Nephron (organoid): ENCODE data around the gene TPK1.
A peak's percentile ranks its signal among the peaks of the same experiment; 100 is the strongest.

Experiments used
- H3K27ac Mint-ChIP-seq, 3 experiments: 2 replicates each; pipeline ENCODE4 v1.8.0; 2020; ENCODE audit warnings: mixed read lengths in 3 of 3, mild to moderate bottlenecking in 2 of 3, moderate library complexity in 1 of 3
- H3K27me3 Mint-ChIP-seq: 2 replicates; pipeline ENCODE4 v1.8.0; 2021; ENCODE audit warnings: low read depth, mild to moderate bottlenecking, moderate library complexity, mixed read lengths
- H3K36me3 Mint-ChIP-seq: 2 replicates; pipeline ENCODE4 v1.8.0; 2020; ENCODE audit warnings: low read depth, mixed read lengths
- H3K4me1 Mint-ChIP-seq: 2 replicates; pipeline ENCODE4 v1.8.0; 2020; ENCODE audit warnings: mixed read lengths
- H3K4me3 Mint-ChIP-seq, 3 experiments: 2 replicates each; pipeline ENCODE4 v1.8.0; 2020; ENCODE audit warnings: mild to moderate bottlenecking in 3 of 3, mixed read lengths in 3 of 3, moderate library complexity in 2 of 3
- H3K9me3 Mint-ChIP-seq: 2 replicates; pipeline ENCODE4 v1.8.0; 2020; ENCODE audit warnings: mixed read lengths
- CTCF ChIP-seq, 3 experiments: fragments of 200-600 bp; sonication (generic); IDR thresholded peaks; one replicate each; pipeline ENCODE4 v1.5.0; 2021; ENCODE audit warnings: antibody characterized with exemption in 3 of 3; ENCODE audit not compliant: unreplicated experiment in 3 of 3

Gene TPK1

DNA sequence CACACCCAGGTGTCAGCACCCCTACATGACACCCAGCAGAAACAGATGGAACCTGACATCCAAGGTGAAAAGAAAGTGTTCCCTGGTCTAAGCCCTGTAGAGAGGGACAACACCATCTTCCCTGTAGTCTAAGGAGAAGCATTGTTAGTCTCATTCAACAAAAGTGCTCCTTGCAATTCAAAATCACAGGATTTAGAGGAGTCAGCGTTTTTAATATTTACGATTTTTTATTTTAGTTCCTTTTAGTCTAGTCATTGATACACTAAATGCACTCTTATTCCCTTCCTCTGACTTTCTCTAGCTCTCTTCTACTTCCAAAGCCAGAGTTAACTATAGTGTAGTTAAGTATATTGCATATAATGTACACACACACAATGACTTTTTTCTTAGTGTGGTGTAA lies 163.0 kb downstream of the TPK1 start:
- Mint-ChIP-seq H3K27ac (no peak overlapping the region), H3K9me3 (no peaks in the 10 kb centered on the region), H3K4me1 (no peaks in the 10 kb centered on the region), H3K4me3 (no peak overlapping the region), H3K36me3 (no peaks in the 10 kb centered on the region), H3K27me3 (no peaks in the 10 kb centered on the region)
- no peak for TF ChIP-seq CTCF (IDR thresholded peaks at IDR 0.05; ENCODE audit: unreplicated experiment in 3 of 3)

- TF ChIP-seq CTCF (IDR thresholded peaks at IDR 0.05; ENCODE audit: unreplicated experiment in 3 of 3), result no peak
- H3K9me3 Mint-ChIP-seq, result no peaks in the 10 kb centered on the region
- no peaks in the 10 kb centered on the region for H3K4me1 Mint-ChIP-seq
- H3K27me3 Mint-ChIP-seq, result no peaks in the 10 kb centered on the region
- H3K36me3 Mint-ChIP-seq, result no peaks in the 10 kb centered on the region
- H3K4me3 Mint-ChIP-seq, result no peak overlapping the region
- H3K27ac Mint-ChIP-seq, result no peak overlapping the region
Observed at GRCh38 chr7:144671429-144671828, 164.4 kb downstream of the TPK1 start.

- no peak overlapping the region for H3K27ac Mint-ChIP-seq
- H3K27me3 Mint-ChIP-seq, result no peaks in the 10 kb centered on the region
- no peaks in the 10 kb centered on the region for H3K9me3 Mint-ChIP-seq
- H3K36me3 Mint-ChIP-seq, result no peaks in the 10 kb centered on the region
- peaks cover 6% of the 10 kb centered on the region for H3K4me1 Mint-ChIP-seq
- peak; percentile 38 to 47 (median 44) for TF ChIP-seq CTCF (IDR thresholded peaks at IDR 0.05; ENCODE audit: unreplicated experiment in 3 of 3)
- no peak overlapping the region for H3K4me3 Mint-ChIP-seq
Observed at GRCh38 chr7:144670218-144670617, 165.6 kb downstream of the TPK1 start.

GRCh38 chr7:144668503-144668902 lies 167.3 kb downstream of the TPK1 start:
- peaks cover 6% of the 10 kb centered on the region for H3K4me1 Mint-ChIP-seq
- H3K27me3 Mint-ChIP-seq, result no peaks in the 10 kb centered on the region
- H3K4me3 Mint-ChIP-seq, result no peak overlapping the region
- H3K36me3 Mint-ChIP-seq, result no peaks in the 10 kb centered on the region
- no peak overlapping the region for H3K27ac Mint-ChIP-seq
- H3K9me3 Mint-ChIP-seq, result peaks cover 3% of the 10 kb centered on the region
- no peak for TF ChIP-seq CTCF (IDR thresholded peaks at IDR 0.05; ENCODE audit: unreplicated experiment in 3 of 3)

DNA sequence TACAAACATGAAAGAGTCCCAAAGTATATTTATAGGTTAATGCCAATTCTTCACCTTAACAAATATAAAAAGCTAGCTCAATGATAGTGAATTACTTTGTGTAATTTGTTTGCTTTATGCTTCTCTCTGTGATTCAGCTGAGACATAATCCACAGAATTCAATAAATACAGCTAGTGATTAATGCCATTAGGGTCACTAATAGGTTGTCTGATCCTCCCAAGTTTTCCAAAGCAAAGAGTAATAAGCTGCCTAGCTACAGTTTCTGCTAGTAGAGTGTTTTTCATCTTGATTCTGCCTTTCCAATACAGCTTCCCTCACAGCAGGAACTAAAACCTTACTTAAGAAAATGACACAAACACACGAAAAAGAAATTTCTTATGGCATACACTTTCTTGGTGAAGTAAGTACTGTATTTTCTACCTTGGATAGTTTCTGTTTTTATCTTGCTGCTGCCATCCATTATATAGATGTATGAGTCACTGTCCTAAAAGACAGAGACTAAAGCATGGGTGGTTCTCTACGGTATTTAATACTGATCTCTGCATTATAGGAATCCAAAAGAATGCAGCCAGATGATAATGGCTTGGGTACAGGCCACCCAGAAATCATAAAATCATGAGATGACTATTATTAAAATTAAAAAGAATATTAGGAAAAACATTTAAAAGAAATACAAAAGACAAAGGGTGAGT lies 170.0 kb downstream of the TPK1 start:
- TF ChIP-seq CTCF (IDR thresholded peaks at IDR 0.05; ENCODE audit: unreplicated experiment in 3 of 3), result no peak
- Mint-ChIP-seq H3K4me1 (peaks cover 6% of the 10 kb centered on the region), H3K4me3 (no peak overlapping the region), H3K36me3 (no peaks in the 10 kb centered on the region), H3K9me3 (peaks cover 4% of the 10 kb centered on the region), H3K27ac (peak overlapping the region in 2 of 3 experiments; percentile 28 to 52), H3K27me3 (no peaks in the 10 kb centered on the region)

GRCh38 chr7:144659211-144659610 lies 176.6 kb downstream of the TPK1 start:
- no peaks in the 10 kb centered on the region for H3K4me1 Mint-ChIP-seq
- H3K9me3 Mint-ChIP-seq, result peaks cover 4% of the 10 kb centered on the region
- H3K27me3 Mint-ChIP-seq, result no peaks in the 10 kb centered on the region
- H3K4me3 Mint-ChIP-seq, result no peak overlapping the region
- no peak for TF ChIP-seq CTCF (IDR thresholded peaks at IDR 0.05; ENCODE audit: unreplicated experiment in 3 of 3)
- H3K27ac Mint-ChIP-seq, result no peak overlapping the region
- no peaks in the 10 kb centered on the region for H3K36me3 Mint-ChIP-seq
